ENCODE data around the gene AAMDC. TPM values are rescaled to one million over a fixed set of nuclear protein-coding genes. Genes with fewer than 3 reads are reported as not detected.

The AAMDC gene
- total RNA-seq, 2 donors from 2014 or later: 103 to 113 TPM

- Histone ChIP-seq H3K27ac (no peak overlapping the region), H3K36me3 (no peaks in the 10 kb centered on the region), H3K4me1 (peaks cover 0 to 11% of the 10 kb centered on the region in 2 donors), H3K4me3 (no peak overlapping the region), H3K9me3 (no peaks in the 10 kb centered on the region), H3K27me3 (no peaks in the 10 kb centered on the region)
- TF ChIP-seq CTCF (IDR thresholded peaks at IDR 0.05): no peak
- DNase-seq (ENCODE audit: low spot score): no peak
Observed at GRCh38 chr11:77806993-77807392, 14.0 kb upstream of the AAMDC start.

GRCh38 chr11:77813256-77813655, 7.7 kb upstream of the AAMDC start:
- H3K4me1 ChIP-seq: peaks cover 0 to 35% of the 10 kb centered on the region in 2 donors
- no peaks in the 10 kb centered on the region for H3K27me3 ChIP-seq
- H3K4me3 ChIP-seq: no peak overlapping the region
- TF ChIP-seq CTCF (IDR thresholded peaks at IDR 0.05): no peak
- no peaks in the 10 kb centered on the region for H3K36me3 ChIP-seq
- DNase-seq (ENCODE audit: low spot score): no peak
- no peak overlapping the region for H3K27ac ChIP-seq
- peaks cover 0 to 4% of the 10 kb centered on the region in 2 donors for H3K9me3 ChIP-seq

- Histone ChIP-seq H3K9me3 (peaks cover 0 to 4% of the 10 kb centered on the region in 2 donors), H3K4me3 (no peak overlapping the region), H3K36me3 (no peaks in the 10 kb centered on the region), H3K27ac (no peak overlapping the region), H3K4me1 (peaks cover 0 to 39% of the 10 kb centered on the region in 2 donors), H3K27me3 (no peaks in the 10 kb centered on the region)
- no peak for DNase-seq (ENCODE audit: low spot score)
- no peak for TF ChIP-seq CTCF (IDR thresholded peaks at IDR 0.05)
Observed at GRCh38 chr11:77814848-77815247, 6.1 kb upstream of the AAMDC start.

GRCh38 chr11:77815459-77815858, 5.5 kb upstream of the AAMDC start:
- TF ChIP-seq CTCF (IDR thresholded peaks at IDR 0.05): no peak
- no peak overlapping the region for H3K4me3 ChIP-seq
- peaks cover 0 to 4% of the 10 kb centered on the region in 2 donors for H3K9me3 ChIP-seq
- H3K36me3 ChIP-seq: no peaks in the 10 kb centered on the region
- no peak for DNase-seq (ENCODE audit: low spot score)
- no peaks in the 10 kb centered on the region for H3K27me3 ChIP-seq
- no peak overlapping the region for H3K27ac ChIP-seq
- H3K4me1 ChIP-seq: peaks cover 0 to 36% of the 10 kb centered on the region in 2 donors

GRCh38 chr11:77819411-77819920, 1.5 kb upstream of the AAMDC start:
- Histone ChIP-seq H3K9me3 (peaks cover 0 to 4% of the 10 kb centered on the region in 2 donors), H3K36me3 (no peaks in the 10 kb centered on the region), H3K4me3 (peak overlapping the region; percentile 70 to 100), H3K4me1 (peaks cover 0 to 51% of the 10 kb centered on the region in 2 donors), H3K27ac (peak overlapping the region; percentile 90 to 99), H3K27me3 (no peaks in the 10 kb centered on the region)
- DNase-seq (ENCODE audit: low spot score): peak; percentile 90
- TF ChIP-seq CTCF (IDR thresholded peaks at IDR 0.05): no peak

Data from right atrium auricular region (tissue), 2 donors.